ENCODE measurements around the gene TNFRSF8. TPM values are rescaled to one million over a fixed set of nuclear protein-coding genes. Genes with fewer than 3 reads are reported as not detected.

TNFRSF8 gene
- total and polyA plus RNA-seq, 2 donors (not counting 1 experiment from before 2014, with no cell fraction given): 0.36 to 0.57 TPM

- ChIA-PET POLR2A (interaction anchor here (0.7 to 5.0 kb wide), 2 partner anchors 9 kb away, joined by 3 to 30 read pairs; no protein-coding TSS in a partner anchor), CTCF (interaction anchor here (0.6 to 15.1 kb wide), 6 partner anchors 9 to 55 kb away, joined by 3 to 169 read pairs (median 4); no protein-coding TSS in a partner anchor)
- Histone ChIP-seq H3K9ac (ENCODE audit: low read length) (no peak overlapping the region), H3K27me3 (replicated peaks in 1 of 4; ENCODE audit: control extremely low read depth in 1 of 4, control insufficient read depth in 3 of 4, insufficient read depth in 4 of 4, low read length in 3 of 4) (no peaks in the 10 kb centered on the region), H3K4me1 (ENCODE audit: control insufficient read depth in 2 of 2, insufficient read depth in 2 of 2, low read length in 2 of 2) (peaks cover 39 to 67% of the 10 kb centered on the region in 2 donors), H4K20me1 (ENCODE audit: control insufficient read depth, insufficient read depth, low read length, poor library complexity, severe bottlenecking) (no peaks in the 10 kb centered on the region), H3K79me2 (ENCODE audit: control insufficient read depth, insufficient read depth, low read length) (no peaks in the 10 kb centered on the region), H3K4me3 (ENCODE audit: control extremely low read depth in 1 of 5, extremely low read depth in 1 of 5, insufficient read depth in 1 of 5, low read depth in 2 of 5, low read length in 4 of 5) (no peak overlapping the region), H2AFZ (ENCODE audit: insufficient read depth, low read depth, low read length, poor library complexity, severe bottlenecking) (no peak overlapping the region), H3K9me3 (ENCODE audit: control extremely low read depth in 1 of 3, control insufficient read depth in 2 of 3, insufficient read depth in 1 of 3, low read length in 2 of 3) (peaks cover 0 to 10% (median 0%) of the 10 kb centered on the region in 3 donors), H3K27ac (ENCODE audit: low read length in 2 of 2) (no peak overlapping the region), H3K36me3 (replicated peaks in 1 of 2; ENCODE audit: control extremely low read depth in 1 of 2, control insufficient read depth in 1 of 2, extremely low read depth in 1 of 2, insufficient read depth in 2 of 2, low read length in 1 of 2) (no peaks in the 10 kb centered on the region), H3K4me2 (replicated peaks; ENCODE audit: low read depth, low read length, poor library complexity, severe bottlenecking) (peak overlapping the region; percentile 52)
- Mint-ChIP-seq H3K4me1 (peaks cover 63% of the 10 kb centered on the region), H3K9me3 (ENCODE audit: insufficient read depth) (no peaks in the 10 kb centered on the region), H3K27me3 (no peaks in the 10 kb centered on the region), H3K4me3 (no peak overlapping the region), H3K27ac (peak overlapping the region; percentile 93)
- ATAC-seq (ENCODE audit: low read depth) (no peak), DNase-seq (no peak)
- TF ChIP-seq EZH2 (IDR thresholded peaks at IDR 0.05; ENCODE audit: borderline replicate concordance, insufficient read depth, low read depth, low read length, poor library complexity, severe bottlenecking): no peak
- TF ChIP-seq CTCF (IDR thresholded peaks at IDR 0.05): no peak
- intact Hi-C loops (cut with micrococcal nuclease): loop anchor here (5.0 kb wide), 1 partner anchor 40 kb away; no protein-coding TSS in a partner anchor
- 95% methylated on average over 16 of the region's 18 CpGs for whole genome bisulfite sequencing (ENCODE audit: insufficient coverage)
Measured at GRCh38 chr1:12142141-12142823, 79.2 kb downstream of the TNFRSF8 start.
